A172 (cell line): ENCODE measurements around the gene SEMA3F. TPM values are rescaled to one million over a fixed set of nuclear protein-coding genes. Genes with fewer than 3 reads are reported as not detected.

Source experiments
- DNase-seq: peaks from one replicate; pipeline ENCODE4 v3.0.0-alpha.2; 2015; ENCODE audit warnings: low spot score
- total RNA-seq: library from RNA; depleted of rRNA; stranded (reverse); fragments of >200 nt; shearing (Covaris generic); gene quantifications from 2 replicates; pipeline ENCODE4 v1.2.3, GENCODE V29; 2014

SEMA3F gene
- total RNA-seq, 1 experiment from 2014 or later = 3.5 TPM

- DNase-seq = no peak
These were observed 22.5 kb upstream of the SEMA3F start for GRCh38 chr3:50132421-50133282.

- DNase-seq = no peak
These were observed 21.9 kb upstream of the SEMA3F start for GRCh38 chr3:50133283-50133615.

- no peak for DNase-seq
These were observed 20.8 kb upstream of the SEMA3F start for GRCh38 chr3:50134367-50134766.

- no peak for DNase-seq
These were observed 19.2 kb upstream of the SEMA3F start for GRCh38 chr3:50135964-50136363.

- no peak for DNase-seq
These were observed 18.3 kb upstream of the SEMA3F start for GRCh38 chr3:50136714-50137405.

- no peak for DNase-seq
These were observed 17.6 kb upstream of the SEMA3F start for GRCh38 chr3:50137531-50137930.

GRCh38 chr3:50138266-50139200 is 16.6 kb upstream of the SEMA3F start:
- peak; percentile 50 for DNase-seq

- no peak for DNase-seq
These were observed 15.8 kb upstream of the SEMA3F start for GRCh38 chr3:50139308-50139707.

GRCh38 chr3:50139718-50140423 is 15.3 kb upstream of the SEMA3F start:
- no peak for DNase-seq

- no peak for DNase-seq
These were observed 14.1 kb upstream of the SEMA3F start for GRCh38 chr3:50140990-50141389.

- DNase-seq = no peak
These were observed 8.7 kb upstream of the SEMA3F start for GRCh38 chr3:50146316-50146901.

GRCh38 chr3:50147016-50147415 is 8.1 kb upstream of the SEMA3F start:
- DNase-seq = no peak

- no peak for DNase-seq
These were observed 7.7 kb upstream of the SEMA3F start for GRCh38 chr3:50147447-50147846.

- DNase-seq = no peak
These were observed 7.3 kb upstream of the SEMA3F start for GRCh38 chr3:50147861-50148260.

- DNase-seq = no peak
These were observed 4.7 kb upstream of the SEMA3F start for GRCh38 chr3:50150404-50150750.

GRCh38 chr3:50150863-50151686 is 4.0 kb upstream of the SEMA3F start:
- no peak for DNase-seq

- DNase-seq = no peak
These were observed 3.4 kb upstream of the SEMA3F start for GRCh38 chr3:50151728-50152127.

- DNase-seq = no peak
These were observed 1.2 kb upstream of the SEMA3F start for GRCh38 chr3:50153782-50154475.

GRCh38 chr3:50154476-50154839 is 666 bp upstream of the SEMA3F start:
- DNase-seq = no peak

GRCh38 chr3:50155491-50155878 is 361 bp downstream of the SEMA3F start:
- no peak for DNase-seq
